RWPE1 (cell line): ENCODE data around the gene UBAC2.

Experiments used
- CTCF ChIA-PET: fragments of 350-600 bp; sonication (Branson Sonifier 250); formaldehyde crosslinking; extraction: SDS; loops from one replicate; lab custom pipeline; 2021; lab: Yijun Ruan, JAX
- POLR2A ChIA-PET: fragments of 400-600 bp; formaldehyde crosslinking; extraction: SDS; loops from one replicate; lab custom pipeline; 2020; ENCODE audit warnings: antibody characterized with exemption; ENCODE audit not compliant: low non-redundant PET; lab: Yijun Ruan, JAX
- DNase-seq: peaks from one replicate; pipeline ENCODE4 v3.0.0; 2012; ENCODE audit warnings: low spot score
- H3K27ac ChIP-seq: fragments of 450-650 bp; 2 replicates; pipeline ENCODE4 v1.5.1; 2017
- TF ChIP-seq, protein P1 (sequence below): fragments of 450-650 bp; conservative IDR thresholded peaks from 2 replicates; pipeline ENCODE4 v1.5.1; 2017; ENCODE audit warnings: low read depth, mild to moderate bottlenecking

UBAC2 gene

DNA sequence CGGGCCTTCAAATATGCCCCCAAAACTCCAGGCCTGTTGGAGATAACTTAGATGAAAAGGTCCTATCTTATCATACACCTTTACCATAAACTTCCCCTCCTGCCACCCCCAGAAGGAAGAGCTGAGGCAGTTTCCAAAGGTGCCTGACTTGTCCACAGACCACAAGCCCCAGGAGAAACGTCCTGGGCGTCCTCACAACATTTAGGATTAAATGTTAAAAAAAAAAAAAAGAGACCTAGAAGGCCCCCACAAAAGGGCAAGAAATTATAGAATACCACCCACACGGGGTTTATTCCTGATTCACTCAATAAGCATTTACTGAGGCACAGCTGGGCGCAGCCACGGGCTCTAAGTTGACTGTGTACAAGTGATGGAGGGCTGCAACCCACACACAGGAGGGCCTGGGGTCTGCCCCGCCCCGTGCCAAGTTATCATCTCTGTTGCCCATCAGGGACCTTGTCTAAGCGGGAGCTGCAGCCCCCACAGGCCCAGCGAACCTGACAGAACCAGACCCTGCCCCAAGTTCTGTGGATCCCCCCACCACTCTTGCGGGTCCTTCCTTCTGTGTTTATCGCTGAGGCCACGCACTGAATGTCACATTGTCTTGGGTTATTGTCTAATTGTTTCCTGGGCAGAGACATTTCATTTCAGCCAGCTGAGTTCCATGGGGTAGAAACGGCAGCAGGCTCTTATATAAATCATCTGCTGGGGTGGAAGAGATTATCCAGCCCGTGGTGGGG lies 217.6 kb downstream of the UBAC2 start:
- ChIA-PET POLR2A (no interaction called here), CTCF (no interaction called here)
- no peak for DNase-seq
- H3K27ac ChIP-seq, result no peak overlapping the region
- TF ChIP-seq, protein P1, sequence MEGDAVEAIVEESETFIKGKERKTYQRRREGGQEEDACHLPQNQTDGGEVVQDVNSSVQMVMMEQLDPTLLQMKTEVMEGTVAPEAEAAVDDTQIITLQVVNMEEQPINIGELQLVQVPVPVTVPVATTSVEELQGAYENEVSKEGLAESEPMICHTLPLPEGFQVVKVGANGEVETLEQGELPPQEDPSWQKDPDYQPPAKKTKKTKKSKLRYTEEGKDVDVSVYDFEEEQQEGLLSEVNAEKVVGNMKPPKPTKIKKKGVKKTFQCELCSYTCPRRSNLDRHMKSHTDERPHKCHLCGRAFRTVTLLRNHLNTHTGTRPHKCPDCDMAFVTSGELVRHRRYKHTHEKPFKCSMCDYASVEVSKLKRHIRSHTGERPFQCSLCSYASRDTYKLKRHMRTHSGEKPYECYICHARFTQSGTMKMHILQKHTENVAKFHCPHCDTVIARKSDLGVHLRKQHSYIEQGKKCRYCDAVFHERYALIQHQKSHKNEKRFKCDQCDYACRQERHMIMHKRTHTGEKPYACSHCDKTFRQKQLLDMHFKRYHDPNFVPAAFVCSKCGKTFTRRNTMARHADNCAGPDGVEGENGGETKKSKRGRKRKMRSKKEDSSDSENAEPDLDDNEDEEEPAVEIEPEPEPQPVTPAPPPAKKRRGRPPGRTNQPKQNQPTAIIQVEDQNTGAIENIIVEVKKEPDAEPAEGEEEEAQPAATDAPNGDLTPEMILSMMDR, result no peak

GRCh38 chr13:99418843-99419140 lies 218.1 kb downstream of the UBAC2 start:
- ChIA-PET POLR2A (no interaction called here), CTCF (interaction anchor here (0.8 kb wide), 1 partner anchor 18 kb away, joined by 5 read pairs; no protein-coding TSS in a partner anchor)
- TF ChIP-seq, protein P1, result no peak
- H3K27ac ChIP-seq, result no peak overlapping the region
- DNase-seq, result no peak

- ChIA-PET CTCF (interaction anchor here (0.6 to 0.8 kb wide), 3 partner anchors 17 to 1029 kb away, joined by 3 to 6 read pairs (median 5); no protein-coding TSS in a partner anchor), POLR2A (no interaction called here)
- TF ChIP-seq, protein P1, result no peak
- no peak for DNase-seq
- no peak overlapping the region for H3K27ac ChIP-seq
Measured at GRCh38 chr13:99419591-99420243, 219.1 kb downstream of the UBAC2 start.

DNA sequence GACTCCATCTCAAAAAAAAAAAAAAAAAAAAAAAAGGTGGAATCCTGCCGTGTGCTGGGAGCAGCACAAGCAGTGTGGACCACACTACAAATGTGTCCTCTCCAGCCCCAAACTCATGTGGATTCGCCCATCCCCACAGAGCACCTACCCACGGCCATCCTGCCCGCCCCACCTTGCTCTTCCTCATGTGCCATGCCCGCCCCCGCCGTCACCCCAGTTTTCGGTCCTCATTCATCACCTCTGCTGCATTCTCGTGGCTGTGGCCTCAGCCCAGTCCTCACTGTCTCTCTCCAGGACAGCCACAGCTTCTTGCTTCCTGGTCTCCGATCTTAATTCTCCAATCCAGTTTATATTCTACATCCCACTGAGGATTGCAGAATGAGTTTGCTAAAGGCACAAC lies 220.6 kb downstream of the UBAC2 start:
- POLR2A ChIA-PET, result interaction anchor here (0.7 kb wide), 1 partner anchor 80 kb away, joined by 3 read pairs; no protein-coding TSS in a partner anchor
- CTCF ChIA-PET, result no interaction called here
- TF ChIP-seq, protein P1, result no peak
- no peak for DNase-seq
- no peak overlapping the region for H3K27ac ChIP-seq

GRCh38 chr13:99421758-99422585 lies 221.3 kb downstream of the UBAC2 start:
- ChIA-PET CTCF (no interaction called here), POLR2A (no interaction called here)
- DNase-seq, result no peak
- H3K27ac ChIP-seq, result no peak overlapping the region
- TF ChIP-seq, protein P1, result no peak

DNA sequence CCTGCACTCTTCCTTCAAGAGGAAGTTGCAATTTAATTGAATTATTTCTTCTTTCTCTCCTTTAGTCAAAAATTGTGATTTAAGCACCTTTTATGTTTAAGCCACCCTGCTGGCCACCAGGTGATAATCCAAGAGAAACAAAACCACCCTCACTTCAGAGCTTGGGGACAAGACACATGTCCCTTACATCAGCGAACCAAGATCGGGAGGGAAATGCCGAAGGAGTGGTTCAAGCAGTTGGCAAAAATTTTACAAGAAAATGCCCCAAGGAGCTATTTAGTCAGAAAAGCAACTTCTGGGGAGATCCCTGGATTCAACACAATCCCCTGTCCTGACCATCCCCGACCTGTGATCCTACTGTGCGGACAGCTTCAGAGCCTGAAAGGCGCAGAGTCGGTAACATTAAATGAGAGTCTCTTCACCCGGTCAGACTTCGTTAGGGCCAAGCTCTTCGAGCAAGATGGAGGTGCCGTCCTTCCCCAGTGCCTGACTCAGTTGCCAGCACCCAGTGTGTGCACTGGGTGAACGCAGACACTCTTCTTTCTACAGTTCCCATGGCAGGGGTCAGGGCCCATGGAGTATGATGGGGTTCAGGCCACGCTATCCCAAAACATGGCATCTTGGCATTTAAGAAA lies 222.0 kb downstream of the UBAC2 start:
- POLR2A ChIA-PET, result no interaction called here
- no peak overlapping the region for H3K27ac ChIP-seq
- CTCF ChIA-PET, result no interaction called here
- no peak for DNase-seq
- TF ChIP-seq, protein P1, result no peak
